Left lung (tissue), 10 donors: ENCODE measurements around the gene TLE2. TPM values are rescaled to one million over a fixed set of nuclear protein-coding genes. Genes with fewer than 3 reads are reported as not detected.

Source experiments
- ATAC-seq: fragments of 200-7000 bp; cut with Tn5 transposase; one replicate; pipeline ENCODE4 v1.9.1; 2020; ENCODE audit warnings: moderate library complexity
- DNase-seq, 4 donors: peaks; one replicate each; pipeline ENCODE4 v3.0.0-alpha.2; 2013 to 2020
- H3K27ac ChIP-seq, 2 donors: fragments of 200-600 bp; sonication (generic) in 1 of 2; one replicate each; pipeline versions ENCODE4 v1.5.0 to v1.8.0; 2020 to 2021
- H3K27me3 ChIP-seq, 2 donors: fragments of 200-600 bp; sonication (generic) in 1 of 2; one replicate each; pipeline versions ENCODE4 v1.5.0 to v1.8.0; 2020 to 2021
- H3K36me3 ChIP-seq, 2 donors: fragments of 200-600 bp; sonication (generic) in 1 of 2; one replicate each; pipeline versions ENCODE4 v1.5.0 to v1.8.0; 2020 to 2021
- H3K4me1 ChIP-seq, 2 donors: fragments of 200-600 bp; one replicate each; pipeline ENCODE4 v1.8.0; 2021
- H3K4me3 ChIP-seq, 2 donors: fragments of 200-600 bp; sonication (generic) in 1 of 2; one replicate each; pipeline versions ENCODE4 v1.5.0 to v1.8.0; 2020 to 2021; ENCODE audit warnings: mild to moderate bottlenecking in 1 of 2
- H3K9me3 ChIP-seq, 2 donors: fragments of 200-600 bp; sonication (generic) in 1 of 2; one replicate each; pipeline versions ENCODE4 v1.5.0 to v1.8.0; 2020 to 2021
- intact Hi-C, 2 donors: fragments of 100-400 bp; cut with DNase I; formaldehyde crosslinking; loops; one replicate each; pipeline versions ENCODE4 v1.11.2 to v1.14.2; 2022
- polyA plus RNA-seq, 6 donors: library from polyadenylated mRNA; unstranded; fragments of 120-200 nt; gene quantifications; one replicate each; pipeline ENCODE4 v1.2.1, GENCODE V29; 2013; ENCODE audit not compliant: insufficient read length in 6 of 6
- total RNA-seq, 2 donors: library from RNA; stranded (reverse); fragmentation: NEBNext Ultra II Directional; extraction: Animal tissue kit (Norgen Biotek cat#: 25700); gene quantifications; one replicate each; pipeline ENCODE4 v1.2.1, GENCODE V29; 2021
- TF ChIP-seq, protein P1 (sequence below), 2 donors: fragments of 200-600 bp; sonication (generic) in 1 of 2; IDR thresholded peaks; one replicate each; pipeline versions ENCODE4 v1.5.0 to v1.8.0; 2021; ENCODE audit warnings: antibody characterized with exemption in 2 of 2
- donor health status: DM: no; HTN: yes; CAD: no.
- donor health status: DM: no; HTN: no; CAD: no.

The TLE2 gene
- total and polyA plus RNA-seq, 8 donors = 35.2 to 244 (median 159) TPM

DNA sequence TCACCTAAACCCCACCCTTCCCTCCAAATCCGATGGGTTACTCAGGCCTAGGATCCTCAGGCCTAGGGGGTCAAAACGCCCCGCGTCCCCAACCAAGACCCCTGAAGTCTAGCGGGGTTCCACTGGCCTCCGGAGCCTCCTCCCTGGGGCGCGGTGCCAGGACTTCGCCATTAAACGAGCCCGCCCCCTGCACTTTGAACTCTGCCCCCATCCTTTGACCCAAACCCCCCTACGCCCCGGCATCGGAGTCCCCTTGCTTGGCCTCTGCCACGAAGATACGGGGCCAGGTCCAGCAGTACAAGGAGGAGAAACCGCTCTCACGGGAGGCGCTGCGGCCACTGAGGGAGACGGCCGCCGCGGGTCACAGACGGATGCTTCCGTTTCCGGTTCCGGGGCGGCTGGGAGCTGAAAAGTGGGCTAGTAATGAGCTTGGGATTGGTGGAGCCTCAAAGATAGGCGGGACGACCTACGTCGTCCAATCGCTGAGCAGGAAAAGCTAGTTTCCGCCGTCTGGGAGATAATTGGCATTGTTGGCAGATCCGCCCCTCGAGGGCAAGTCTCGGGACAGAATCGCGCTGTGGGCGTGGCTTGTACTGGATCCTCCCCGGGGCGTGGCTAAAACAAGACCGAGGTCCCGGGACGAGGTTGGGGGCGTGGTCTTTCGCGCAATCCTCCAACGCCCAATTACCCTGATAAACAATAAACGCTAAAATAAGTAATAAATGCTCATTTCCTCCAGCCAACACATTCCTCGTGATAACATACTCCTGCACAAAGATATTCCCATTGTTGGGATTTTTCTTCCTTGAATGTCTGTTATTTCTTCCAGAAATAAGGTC lies 78.6 kb downstream of the TLE2 start:
- no peaks in the 10 kb centered on the region for H3K36me3 ChIP-seq
- no peaks in the 10 kb centered on the region for H3K9me3 ChIP-seq
- H3K27me3 ChIP-seq = no peaks in the 10 kb centered on the region
- H3K4me3 ChIP-seq = peak overlapping the region; percentile 77 to 88
- peak overlapping the region; percentile 91 to 93 for H3K27ac ChIP-seq
- intact Hi-C loops = loop anchor here in 1 of 2 donors (10.0 kb wide), 1 partner anchor 214 kb away; no protein-coding TSS in a partner anchor
- TF ChIP-seq, protein P1, sequence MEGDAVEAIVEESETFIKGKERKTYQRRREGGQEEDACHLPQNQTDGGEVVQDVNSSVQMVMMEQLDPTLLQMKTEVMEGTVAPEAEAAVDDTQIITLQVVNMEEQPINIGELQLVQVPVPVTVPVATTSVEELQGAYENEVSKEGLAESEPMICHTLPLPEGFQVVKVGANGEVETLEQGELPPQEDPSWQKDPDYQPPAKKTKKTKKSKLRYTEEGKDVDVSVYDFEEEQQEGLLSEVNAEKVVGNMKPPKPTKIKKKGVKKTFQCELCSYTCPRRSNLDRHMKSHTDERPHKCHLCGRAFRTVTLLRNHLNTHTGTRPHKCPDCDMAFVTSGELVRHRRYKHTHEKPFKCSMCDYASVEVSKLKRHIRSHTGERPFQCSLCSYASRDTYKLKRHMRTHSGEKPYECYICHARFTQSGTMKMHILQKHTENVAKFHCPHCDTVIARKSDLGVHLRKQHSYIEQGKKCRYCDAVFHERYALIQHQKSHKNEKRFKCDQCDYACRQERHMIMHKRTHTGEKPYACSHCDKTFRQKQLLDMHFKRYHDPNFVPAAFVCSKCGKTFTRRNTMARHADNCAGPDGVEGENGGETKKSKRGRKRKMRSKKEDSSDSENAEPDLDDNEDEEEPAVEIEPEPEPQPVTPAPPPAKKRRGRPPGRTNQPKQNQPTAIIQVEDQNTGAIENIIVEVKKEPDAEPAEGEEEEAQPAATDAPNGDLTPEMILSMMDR (IDR thresholded peaks at IDR 0.05) = no peak
- ATAC-seq = peak; percentile 93
- peaks cover 4 to 23% of the 10 kb centered on the region in 2 donors for H3K4me1 ChIP-seq
- peak; percentile 98 to 100 (median 100) for DNase-seq

DNA sequence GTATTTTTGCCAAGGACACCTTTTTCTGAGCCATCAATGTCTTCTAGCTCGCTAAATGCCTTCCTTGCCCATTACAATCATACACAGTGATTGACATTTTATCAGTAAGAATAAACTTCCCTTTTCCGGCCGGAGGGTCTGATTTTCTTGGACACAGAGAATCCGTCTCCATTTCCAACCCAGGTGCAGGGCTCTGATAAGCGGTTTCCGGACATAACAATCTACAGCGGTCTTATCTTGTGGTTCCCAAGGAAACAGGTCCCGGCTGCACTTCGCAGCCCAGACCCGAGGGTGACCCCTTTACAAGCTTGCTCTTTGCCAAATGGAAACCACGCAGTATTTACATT lies 79.2 kb downstream of the TLE2 start:
- ATAC-seq = peak; percentile 2
- DNase-seq = peak in 2 of 4 donors; percentile 51 to 77
- Histone ChIP-seq H3K36me3 (no peaks in the 10 kb centered on the region), H3K27ac (peak overlapping the region; percentile 91 to 93), H3K9me3 (no peaks in the 10 kb centered on the region), H3K4me3 (peak overlapping the region; percentile 77 to 88), H3K27me3 (no peaks in the 10 kb centered on the region), H3K4me1 (peaks cover 4 to 27% of the 10 kb centered on the region in 2 donors)
- TF ChIP-seq, protein P1 (IDR thresholded peaks at IDR 0.05) = no peak
- intact Hi-C loops = loop anchor here in 1 of 2 donors (10.0 kb wide), 1 partner anchor 215 kb away; no protein-coding TSS in a partner anchor

Other genes starting within 250 kb of the TLE2 start
- 10 to 100 TPM; 39.6 to 46.3 TPM for gene SGTA, start 246.0 kb downstream of the TLE2 start, total RNA-seq
- gene SGTA, start 246.0 kb downstream of the TLE2 start, polyA plus RNA-seq = 10 to 100 TPM; 39.2 to 56.9 (median 47.7) TPM
- 10 to 100 TPM; 46.3 to 65.3 TPM for gene THOP1, start 243.8 kb downstream of the TLE2 start, total RNA-seq
- gene THOP1, start 243.8 kb downstream of the TLE2 start, polyA plus RNA-seq = 10 to 100 TPM; 37.6 to 52.5 (median 43.6) TPM
- gene ZNF554, start 209.4 kb downstream of the TLE2 start, total RNA-seq = 1 to 10 TPM; 2.1 to 4.1 TPM
- 1 to 10 TPM; 7.4 to 9.0 (median 8.5) TPM for gene ZNF554, start 209.4 kb downstream of the TLE2 start, polyA plus RNA-seq
- 1 to 10 TPM; 6.2 to 6.6 TPM for gene ZNF555, start 187.8 kb downstream of the TLE2 start, total RNA-seq
- gene ZNF555, start 187.8 kb downstream of the TLE2 start, polyA plus RNA-seq = 10 to 100 TPM in 1 of 6 donors, 1 to 10 TPM in 5; 8.8 to 10.6 (median 9.2) TPM
- not detected for gene ZNF556, start 161.9 kb downstream of the TLE2 start, total RNA-seq
- gene ZNF556, start 161.9 kb downstream of the TLE2 start, polyA plus RNA-seq = under 1 TPM; 0.06 to 0.21 (median 0.14) TPM
- 1 to 10 TPM; 5.7 to 6.6 TPM for gene ZNF57, start 128.4 kb downstream of the TLE2 start, total RNA-seq
- gene ZNF57, start 128.4 kb downstream of the TLE2 start, polyA plus RNA-seq = 1 to 10 TPM; 6.6 to 7.9 (median 7.4) TPM
- 1 to 10 TPM; 3.4 to 4.1 TPM for gene ZNF77, start 84.3 kb downstream of the TLE2 start, total RNA-seq
- 10 to 100 TPM in 2 of 6 donors, 1 to 10 TPM in 4; 8.8 to 10.3 (median 9.7) TPM for gene ZNF77, start 84.3 kb downstream of the TLE2 start, polyA plus RNA-seq
- 1 to 10 TPM; 3.3 to 6.9 TPM for gene TLE6, start 51.7 kb downstream of the TLE2 start, total RNA-seq
- 10 to 100 TPM; 10.2 to 16.0 (median 10.7) TPM for gene TLE6, start 51.7 kb downstream of the TLE2 start, polyA plus RNA-seq
- gene TLE5, start 33.2 kb upstream of the TLE2 start, total RNA-seq = 100 to 1,000 TPM; 335 to 409 TPM
- 100 to 1,000 TPM; 715 to 954 (median 823) TPM for gene TLE5, start 33.2 kb upstream of the TLE2 start, polyA plus RNA-seq
- 10 to 100 TPM; 57.2 to 59.9 TPM for gene GNA11, start 65.1 kb upstream of the TLE2 start, total RNA-seq
- 10 to 100 TPM; 50.9 to 66.3 (median 62.1) TPM for gene GNA11, start 65.1 kb upstream of the TLE2 start, polyA plus RNA-seq
- 10 to 100 TPM; 17.6 to 35.9 TPM for gene GNA15, start 106.8 kb upstream of the TLE2 start, total RNA-seq
- 1 to 10 TPM; 1.8 to 3.4 (median 2.4) TPM for gene GNA15, start 106.8 kb upstream of the TLE2 start, polyA plus RNA-seq
- 10 to 100 TPM in 1 of 2 donors, 1 to 10 TPM in 1; 9.3 to 20.8 TPM for gene S1PR4, start 149.5 kb upstream of the TLE2 start, total RNA-seq
- 1 to 10 TPM; 1.2 to 2.6 (median 1.8) TPM for gene S1PR4, start 149.5 kb upstream of the TLE2 start, polyA plus RNA-seq
- 100 to 1,000 TPM in 1 of 2 donors, 10 to 100 TPM in 1; 67.7 to 121 TPM for gene NCLN, start 156.7 kb upstream of the TLE2 start, total RNA-seq
- 10 to 100 TPM; 29.1 to 45.8 (median 36.8) TPM for gene NCLN, start 156.7 kb upstream of the TLE2 start, polyA plus RNA-seq
- gene CELF5, start 195.4 kb upstream of the TLE2 start, total RNA-seq = under 1 TPM in 1 of 2 donors, not detected in 1; 0.38 TPM
- 1 to 10 TPM; 1.0 to 3.9 (median 2.5) TPM for gene CELF5, start 195.4 kb upstream of the TLE2 start, polyA plus RNA-seq